Adrenal gland (tissue), 12 donors: ENCODE results near the gene EIF4E2. TPM values are rescaled to one million over a fixed set of nuclear protein-coding genes. Genes with fewer than 3 reads are reported as not detected.

Experiments used
- DNase-seq, 7 donors: peaks; one replicate each; pipeline ENCODE4 v3.0.0-alpha.2; 2019 to 2020
- H3K27ac ChIP-seq, 5 donors: fragments of 200-600 bp; sonication (generic) in 4 of 5; 1 replicate in 3 of 5; 2 replicates in 2 of 5; pipeline versions ENCODE4 v1.5.1 to v1.8.0; 2016 to 2020; ENCODE audit warnings: mild to moderate bottlenecking in 1 of 5
- H3K27me3 ChIP-seq: fragments of 200-600 bp; 2 replicates; pipeline ENCODE4 v1.8.0; 2021
- H3K36me3 ChIP-seq, 2 donors: fragments of 200-600 bp; replicated peaks in 1 of 2; 1 replicate in 1 of 2; 2 replicates in 1 of 2; pipeline versions ENCODE4 v1.5.1 to v1.8.0; 2018 to 2022
- H3K4me1 ChIP-seq, 2 donors: fragments of 200-600 bp; replicated peaks in 1 of 2; 1 replicate in 1 of 2; 2 replicates in 1 of 2; pipeline versions ENCODE4 v1.5.1 to v1.8.0; 2018 to 2021
- H3K4me3 ChIP-seq, 4 donors: fragments of 200-600 bp; sonication (generic) in 3 of 4; one replicate each; pipeline ENCODE4 v1.5.1; 2016 to 2018
- H3K9me3 ChIP-seq, 3 donors: fragments of 200-600 bp; sonication (generic) in 1 of 3; replicated peaks in 1 of 3; 1 replicate in 2 of 3; 2 replicates in 1 of 3; pipeline versions ENCODE4 v1.5.1 to v1.8.0; 2016 to 2021
- POLR2A ChIP-seq, 2 donors: fragments of 450-650 bp; IDR thresholded peaks; one replicate each; pipeline ENCODE4 v1.6.1; 2017; ENCODE audit warnings: antibody characterized with exemption in 2 of 2, mild to moderate bottlenecking in 2 of 2, moderate library complexity in 1 of 2
- WGBS, 4 donors: extraction: QIAGEN DNeasy Blood & Tissue Kit in 2 of 4; methylation state at CpG; one replicate each; pipeline versions ENCODE4 v1.1.5 to v1.1.7; 2013 to 2017; 5-methylcytosine and 5-hydroxymethylcytosine counted together
- intact Hi-C, 2 donors: fragments of 100-400 bp; cut with DNase I; formaldehyde crosslinking; loops; one replicate each; pipeline versions ENCODE4 v1.14.1 to v1.15.0; 2022 to 2023
- polyA plus RNA-seq, 3 donors: library from polyadenylated mRNA; stranded (reverse); fragments of 200-250 nt in 2 of 3; fragments of 350-450 nt in 1 of 3; fragmentation: Illumina TruSeq in 1 of 3; extraction: RNeasy Lipid Tissue Mini Kit (QIAGEN cat#74804) in 1 of 3; gene quantifications; one replicate each; pipeline ENCODE4 v1.2.3, GENCODE V29; 2013 to 2014
- total RNA-seq, 9 donors: library from RNA; depleted of rRNA in 4 of 9; stranded (reverse); fragments of >200 nt in 4 of 9; fragments of 120-200 nt in 1 of 9; fragmentation: NEBNext Ultra II Directional in 1 of 9; extraction: Animal tissue kit (Norgen Biotek cat#: 25700) in 1 of 9; gene quantifications; one replicate each; pipeline versions ENCODE4 v1.1.0 to v1.2.4, GENCODE V29; 2013 to 2023
- TF ChIP-seq, protein P1 (sequence below), 6 experiments: fragments of 450-650 bp in 4 of 6; fragments of 200-600 bp in 2 of 6; sonication (generic) in 1 of 6; IDR thresholded peaks; 1 replicate in 5 of 6; 2 replicates in 1 of 6; pipeline versions ENCODE4 v1.5.1 to v1.8.0; 2016 to 2021; ENCODE audit warnings: antibody characterized with exemption in 6 of 6, mild to moderate bottlenecking in 2 of 6, moderate library complexity in 1 of 6
- donor health status: healthy with polysubstance abuse.
- donor health status: Bipolar disorder and iron deficiency.
- donor health status: DM: yes; HTN: yes; CAD: no.
- donor health status: DM: no; HTN: no; CAD: no.
- donor health status: DM: no; HTN: no; CAD: no.
- donor health status: DM: yes; HTN: yes; CAD: no.

Gene EIF4E2
- total and polyA plus RNA-seq, 12 donors: 32.2 to 137 (median 57.8) TPM

DNA sequence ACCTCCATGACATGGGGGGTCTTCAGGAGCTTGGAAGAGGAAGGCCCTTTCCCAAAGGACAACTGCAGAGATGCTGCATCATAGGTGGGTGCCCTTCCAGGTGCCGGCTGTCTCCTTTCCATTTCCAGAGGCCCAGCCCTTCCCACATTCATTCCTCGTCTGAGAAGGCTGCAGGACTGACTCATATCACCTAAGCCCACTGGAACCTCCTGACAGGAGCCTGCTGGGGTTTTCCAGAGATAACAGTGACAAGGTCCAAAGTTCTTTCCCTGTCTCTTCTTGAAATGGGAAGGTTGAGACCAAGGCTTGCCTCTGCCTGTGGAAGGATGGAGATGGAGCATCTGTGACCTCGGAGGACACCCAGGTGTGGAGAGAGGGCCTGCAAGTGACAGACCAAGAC is 33.9 kb upstream of the EIF4E2 start:
- intact Hi-C loops: loop anchor here in 1 of 2 donors (10.0 kb wide), 1 partner anchor 192 kb away; no protein-coding TSS in a partner anchor
- H3K36me3 ChIP-seq: no peaks in the 10 kb centered on the region
- no peak overlapping the region for H3K27ac ChIP-seq
- H3K4me1 ChIP-seq: peaks cover 0 to 10% of the 10 kb centered on the region in 2 donors
- TF ChIP-seq POLR2A (IDR thresholded peaks at IDR 0.05): no peak
- TF ChIP-seq, protein P1, sequence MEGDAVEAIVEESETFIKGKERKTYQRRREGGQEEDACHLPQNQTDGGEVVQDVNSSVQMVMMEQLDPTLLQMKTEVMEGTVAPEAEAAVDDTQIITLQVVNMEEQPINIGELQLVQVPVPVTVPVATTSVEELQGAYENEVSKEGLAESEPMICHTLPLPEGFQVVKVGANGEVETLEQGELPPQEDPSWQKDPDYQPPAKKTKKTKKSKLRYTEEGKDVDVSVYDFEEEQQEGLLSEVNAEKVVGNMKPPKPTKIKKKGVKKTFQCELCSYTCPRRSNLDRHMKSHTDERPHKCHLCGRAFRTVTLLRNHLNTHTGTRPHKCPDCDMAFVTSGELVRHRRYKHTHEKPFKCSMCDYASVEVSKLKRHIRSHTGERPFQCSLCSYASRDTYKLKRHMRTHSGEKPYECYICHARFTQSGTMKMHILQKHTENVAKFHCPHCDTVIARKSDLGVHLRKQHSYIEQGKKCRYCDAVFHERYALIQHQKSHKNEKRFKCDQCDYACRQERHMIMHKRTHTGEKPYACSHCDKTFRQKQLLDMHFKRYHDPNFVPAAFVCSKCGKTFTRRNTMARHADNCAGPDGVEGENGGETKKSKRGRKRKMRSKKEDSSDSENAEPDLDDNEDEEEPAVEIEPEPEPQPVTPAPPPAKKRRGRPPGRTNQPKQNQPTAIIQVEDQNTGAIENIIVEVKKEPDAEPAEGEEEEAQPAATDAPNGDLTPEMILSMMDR (IDR thresholded peaks at IDR 0.05): no peak
- H3K9me3 ChIP-seq: no peaks in the 10 kb centered on the region
- no peak for DNase-seq
- 84 to 92% (median 86%) methylated on average over 3 of the region's 3 CpGs for WGBS, 4 donors
- no peak overlapping the region for H3K4me3 ChIP-seq
- H3K27me3 ChIP-seq: peaks cover 3% of the 10 kb centered on the region

DNA sequence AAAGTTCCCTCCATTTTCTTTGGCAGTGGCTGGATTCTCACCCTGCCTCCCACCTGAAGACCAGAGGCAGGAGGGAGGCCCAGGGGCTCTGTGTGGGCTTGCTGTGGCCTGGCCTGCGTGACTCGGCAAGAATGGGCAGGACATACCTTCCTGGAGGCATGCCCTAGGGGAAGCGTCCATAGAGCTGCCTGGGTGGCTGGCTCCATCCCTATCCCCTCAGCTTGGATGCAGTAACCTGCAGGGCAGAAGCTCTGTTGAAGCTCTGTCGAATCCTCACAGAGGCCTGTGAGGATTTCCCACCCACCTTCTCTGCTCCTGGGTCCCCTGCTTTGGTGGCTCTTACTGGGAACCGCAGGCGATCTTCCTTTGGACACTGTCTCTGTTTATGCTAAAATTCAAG is 31.6 kb upstream of the EIF4E2 start:
- H3K4me1 ChIP-seq: peaks cover 0 to 18% of the 10 kb centered on the region in 2 donors
- H3K4me3 ChIP-seq: no peak overlapping the region
- 71 to 100% (median 81%) methylated on average over 2 to 6 of the region's 6 CpGs for WGBS, 4 donors
- no peaks in the 10 kb centered on the region for H3K9me3 ChIP-seq
- peaks cover 26% of the 10 kb centered on the region for H3K27me3 ChIP-seq
- H3K27ac ChIP-seq: no peak overlapping the region
- no peak for DNase-seq
- TF ChIP-seq POLR2A (IDR thresholded peaks at IDR 0.05): no peak
- TF ChIP-seq, protein P1 (IDR thresholded peaks at IDR 0.05): no peak
- no peaks in the 10 kb centered on the region for H3K36me3 ChIP-seq
- intact Hi-C loops: loop anchor here in 1 of 2 donors (10.0 kb wide), 1 partner anchor 194 kb away; no protein-coding TSS in a partner anchor

DNA sequence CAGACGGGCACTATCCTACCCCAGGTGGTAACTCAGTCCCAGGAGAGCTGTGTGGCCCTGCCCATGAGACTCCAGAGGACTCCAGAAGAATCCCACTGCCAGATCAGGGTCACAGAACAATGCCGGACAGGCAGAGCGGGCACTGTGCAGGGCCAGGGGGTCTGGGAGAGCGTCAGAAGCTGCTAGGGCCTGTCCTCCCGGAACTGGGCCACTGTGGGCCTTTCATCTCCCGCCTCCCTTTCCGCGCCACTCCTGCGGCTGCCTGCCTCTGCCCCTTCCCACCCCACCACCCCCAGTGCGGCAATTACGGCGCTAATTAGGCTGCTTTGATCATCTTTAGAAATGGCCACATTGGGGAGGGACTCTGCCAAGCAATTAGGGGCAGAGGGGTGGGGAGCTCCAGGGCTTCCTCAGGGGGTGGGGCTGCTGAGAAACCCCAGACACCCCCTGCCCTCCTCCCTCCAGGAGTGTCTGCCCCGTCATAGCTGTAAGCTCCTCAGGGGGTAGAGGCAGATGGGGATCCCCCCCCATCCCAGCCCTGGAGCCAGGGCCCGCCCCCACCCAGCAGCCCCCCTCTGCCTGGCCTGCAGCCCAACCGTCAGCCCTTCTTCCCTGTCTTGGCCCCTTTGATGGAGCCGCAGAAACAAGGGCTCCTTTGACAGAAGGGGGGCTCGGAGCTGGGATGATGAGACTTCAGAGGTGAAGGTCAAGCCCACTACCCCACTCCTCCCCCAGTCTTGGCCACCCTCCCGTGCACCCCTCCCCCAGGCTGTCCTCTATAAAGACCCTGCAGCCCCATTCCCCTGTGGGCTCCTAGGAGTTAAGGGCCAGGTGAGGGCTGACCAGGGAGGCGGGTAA is 30.7 kb upstream of the EIF4E2 start, which contains the start of gene PRSS56:
TSS of gene PRSS56 (plus strand) at position 808 of the 858 bp plus-strand sequence. CDS start 211 bp downstream, outside the sequence.
- TF ChIP-seq, protein P1 (IDR thresholded peaks at IDR 0.05): no peak
- no peak for TF ChIP-seq POLR2A (IDR thresholded peaks at IDR 0.05)
- H3K27me3 ChIP-seq: peaks cover 36% of the 10 kb centered on the region
- no peak for DNase-seq
- intact Hi-C loops: loop anchor here (2.0 to 10.0 kb wide), 3 partner anchors 73 to 615 kb away; no protein-coding TSS in a partner anchor
- H3K4me3 ChIP-seq: no peak within 1 kb of the TSS
- no peaks in the 10 kb centered on the region for H3K9me3 ChIP-seq
- no peaks in the 10 kb centered on the region for H3K36me3 ChIP-seq
- peaks cover 0 to 23% of the 10 kb centered on the region in 2 donors for H3K4me1 ChIP-seq
- WGBS, 4 donors: 69 to 84% (median 79%) methylated on average over 11 to 19 of the region's 19 CpGs
- H3K27ac ChIP-seq: no peak within 1 kb of the TSS

DNA sequence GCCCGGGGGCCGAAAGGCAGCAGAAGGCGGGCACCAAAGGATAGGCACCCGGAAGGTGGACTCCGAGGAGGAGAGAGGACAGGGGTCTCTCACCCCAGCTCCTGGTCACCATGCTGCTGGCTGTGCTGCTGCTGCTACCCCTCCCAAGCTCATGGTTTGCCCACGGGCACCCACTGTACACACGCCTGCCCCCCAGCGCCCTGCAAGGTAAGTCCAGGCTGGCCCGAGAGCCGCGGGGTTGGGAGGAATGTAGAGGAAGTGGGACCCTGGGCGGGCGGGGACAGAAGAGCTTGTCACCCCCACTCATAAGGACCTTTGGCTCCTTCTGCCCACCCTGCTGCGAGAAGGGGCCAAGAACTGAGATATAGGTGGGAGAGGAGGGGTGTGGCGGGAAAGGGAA is 30.0 kb upstream of the EIF4E2 start:
- 73 to 82% (median 77%) methylated on average over 13 to 15 of the region's 15 CpGs for WGBS, 4 donors
- Histone ChIP-seq H3K9me3 (no peaks in the 10 kb centered on the region), H3K4me3 (no peak overlapping the region), H3K4me1 (peaks cover 5 to 23% of the 10 kb centered on the region in 2 donors), H3K27me3 (peaks cover 36% of the 10 kb centered on the region), H3K27ac (no peak overlapping the region), H3K36me3 (no peaks in the 10 kb centered on the region)
- DNase-seq: no peak
- intact Hi-C loops: loop anchor here (2.0 to 10.0 kb wide), 2 partner anchors 74 to 616 kb away; no protein-coding TSS in a partner anchor
- TF ChIP-seq POLR2A (IDR thresholded peaks at IDR 0.05): no peak
- TF ChIP-seq, protein P1 (IDR thresholded peaks at IDR 0.05): no peak
